Endothelial cell of umbilical vein (primary cell): ENCODE data around the gene ZBTB34. TPM values are rescaled to one million over a fixed set of nuclear protein-coding genes. Genes with fewer than 3 reads are reported as not detected.

Experiments
- BruUV-seq: library from RNA; stranded (reverse); fragments of 400-500 nt; replicated peaks from 2 replicates; lab custom pipeline; 2021; lab: Mats Ljungman, UMichigan
- CTCF ChIA-PET: fragments of 300-600, 350-600 bp; sonication (Branson Sonifier 250); formaldehyde crosslinking; loops from one replicate; lab custom pipeline; 2021; ENCODE audit warnings: antibody characterized with exemption, inconsistent platforms; lab: Charles Lee
- POLR2A ChIA-PET: fragments of 300-600, 350-600 bp; sonication (Branson Sonifier 250); formaldehyde crosslinking; loops from one replicate; lab custom pipeline; 2021; ENCODE audit warnings: antibody characterized with exemption, inconsistent platforms; lab: Charles Lee
- DNase-seq: peaks from one replicate; pipeline ENCODE4 v3.0.0-alpha.2; 2011; ENCODE audit warnings: low read depth, low spot score
- FAIRE-seq: peaks from 2 replicates; lab custom pipeline; 2011; peaks lifted over from hg19 to GRCh38; lab: Jason Lieb, UNC
- H2AFZ ChIP-seq: 2 replicates; pipeline ENCODE4 v1.6.0; 2012; ENCODE audit warnings: low read depth, low read length, control low read depth, inconsistent platforms
- H3K27ac ChIP-seq: 2 replicates; pipeline ENCODE4 v1.5.1; 2011; ENCODE audit warnings: low read depth, mild to moderate bottlenecking, control low read depth, low read length, moderate library complexity; ENCODE audit not compliant: insufficient read depth
- H3K27me3 ChIP-seq, 2 experiments: 2 replicates each; pipeline versions ENCODE4 v1.6.0 to v1.6.1; 2011; ENCODE audit warnings: low read length in 2 of 2, mixed read lengths in 1 of 2; ENCODE audit not compliant: control insufficient read depth in 2 of 2, insufficient read depth in 2 of 2
- H3K36me3 ChIP-seq, 2 experiments: 2 replicates in 1 of 2; 3 replicates in 1 of 2; pipeline ENCODE4 v1.5.1; 2011; ENCODE audit warnings: low read length in 2 of 2, mild to moderate bottlenecking in 1 of 2, moderate library complexity in 1 of 2; ENCODE audit not compliant: control insufficient read depth in 2 of 2, insufficient read depth in 2 of 2; ENCODE audit errors: extremely low read depth in 1 of 2
- H3K4me1 ChIP-seq: 3 replicates; pipeline ENCODE4 v1.5.1; 2011; ENCODE audit warnings: mild to moderate bottlenecking, low read length; ENCODE audit not compliant: control insufficient read depth, insufficient read depth; ENCODE audit errors: extremely low read depth
- H3K4me2 ChIP-seq: 2 replicates; pipeline ENCODE4 v1.6.1; 2011; ENCODE audit warnings: low read length, control low read depth, mixed read lengths; ENCODE audit not compliant: insufficient read depth
- H3K4me3 ChIP-seq, 3 experiments: fragments of 200-600 bp in 1 of 3; sonication (generic), shearing (Covaris generic) in 1 of 3; replicated peaks in 1 of 3; 2 replicates each; pipeline ENCODE4 v1.5.1; 2011 to 2016; ENCODE audit warnings: control low read depth in 3 of 3, low read length in 3 of 3, mild to moderate bottlenecking in 2 of 3, inconsistent platforms in 1 of 3, low read depth in 1 of 3, moderate library complexity in 1 of 3; ENCODE audit not compliant: insufficient read depth in 1 of 3
- H3K79me2 ChIP-seq: 2 replicates; pipeline ENCODE4 v1.6.0; 2012; ENCODE audit warnings: low read length, inconsistent platforms; ENCODE audit not compliant: control insufficient read depth, insufficient read depth
- H3K9ac ChIP-seq: replicated peaks from 2 replicates; pipeline ENCODE3; 2011; ENCODE audit warnings: low read length, control low read depth; ENCODE audit not compliant: insufficient read depth; ENCODE audit errors: extremely low read depth
- H3K9me1 ChIP-seq: replicated peaks from 3 replicates; pipeline ENCODE4 v1.6.0; 2011; ENCODE audit warnings: mild to moderate bottlenecking, low read length; ENCODE audit not compliant: control insufficient read depth, insufficient read depth; ENCODE audit errors: extremely low read depth
- H3K9me3 ChIP-seq: replicated peaks from 2 replicates; pipeline ENCODE4 v1.5.1; 2012; ENCODE audit warnings: low read length, inconsistent platforms; ENCODE audit not compliant: control insufficient read depth, insufficient read depth
- H4K20me1 ChIP-seq: replicated peaks from 2 replicates; pipeline ENCODE3; 2011; ENCODE audit warnings: mild to moderate bottlenecking, low read length; ENCODE audit not compliant: control insufficient read depth, insufficient read depth; ENCODE audit errors: extremely low read depth
- EZH2 ChIP-seq: IDR thresholded peaks from 2 replicates; pipeline ENCODE4 v1.6.1; 2012; ENCODE audit warnings: borderline replicate concordance, low read depth, mild to moderate bottlenecking, moderate library complexity, low read length, inconsistent platforms; ENCODE audit not compliant: severe bottlenecking
- FOS ChIP-seq: IDR thresholded peaks from 2 replicates; pipeline ENCODE4 v1.6.1; 2011; ENCODE audit warnings: mild to moderate bottlenecking, low read length, moderate library complexity, borderline replicate concordance; ENCODE audit not compliant: insufficient read depth
- GATA2 ChIP-seq: IDR thresholded peaks from 2 replicates; pipeline ENCODE4 v1.7.0; 2011; ENCODE audit warnings: low read depth, mild to moderate bottlenecking, moderate library complexity, mixed read lengths, low read length; ENCODE audit not compliant: insufficient read length, insufficient read depth
- JUN ChIP-seq: IDR thresholded peaks from 2 replicates; pipeline ENCODE4 v1.6.1; 2011; ENCODE audit warnings: borderline replicate concordance, low read depth; ENCODE audit not compliant: insufficient read length, insufficient read depth
- MAX ChIP-seq: IDR thresholded peaks from 2 replicates; pipeline ENCODE4 v1.6.1; 2011; ENCODE audit not compliant: insufficient read depth, insufficient read length
- MYC ChIP-seq: IDR thresholded peaks from one replicate; pipeline ENCODE4 v1.6.1; 2011; ENCODE audit warnings: mild to moderate bottlenecking, low read depth, low read length
- POLR2A ChIP-seq: IDR thresholded peaks from 2 replicates; pipeline ENCODE4 v1.6.1; 2012; ENCODE audit warnings: low read depth, mild to moderate bottlenecking, control low read depth, low read length
- POLR2AphosphoS5 ChIP-seq: IDR thresholded peaks from 2 replicates; pipeline ENCODE4 v1.6.1; 2012; ENCODE audit warnings: low read depth, mild to moderate bottlenecking, control low read depth, low read length, moderate library complexity; ENCODE audit not compliant: insufficient read depth
- dilution Hi-C: fragments of 300-500 bp; cut with MboI; formaldehyde crosslinking; loops from one replicate; pipeline ENCODE4 v1.15.0; 2019; ENCODE audit warnings: low sequenced_read_pairs; ENCODE audit not compliant: extremely low pct_ligation_motif_present
- intact Hi-C: fragments of 100-400 bp; cut with micrococcal nuclease; formaldehyde crosslinking; loops from one replicate; pipeline ENCODE4 v1.10.0; 2022
- polyA plus RNA-seq, 4 experiments: library from polyadenylated mRNA; depleted of rRNA in 3 of 4; stranded (reverse) in 3 of 4; unstranded in 1 of 4; fragments of >200 nt; gene quantifications; 2 replicates each; pipeline versions ENCODE4 v1.2.1 to v1.2.3, GENCODE V29; 2011 to 2012; ENCODE audit warnings: missing spikeins in 1 of 4
- total RNA-seq: library from RNA; stranded (reverse); gene quantifications from 2 replicates; pipeline ENCODE4 v1.2.3, GENCODE V29; 2021
- TF ChIP-seq, protein P1 (sequence below), 2 donors: IDR thresholded peaks; 1 replicate in 1 of 2; 2 replicates in 1 of 2; pipeline ENCODE4 v1.5.1; 2011; ENCODE audit warnings: low read length in 2 of 2, mild to moderate bottlenecking in 2 of 2, moderate library complexity in 2 of 2, control low read depth in 1 of 2, inconsistent platforms in 1 of 2, low read depth in 1 of 2; ENCODE audit not compliant: insufficient read depth in 1 of 2; ENCODE audit errors: extremely low read depth in 1 of 2

Gene ZBTB34
- total and polyA plus RNA-seq, 2 donors (not counting 3 experiments of a cell fraction or from before 2014, with no cell fraction given): 4.0 to 9.6 TPM

- H3K4me3 ChIP-seq: no peak overlapping the region
- H3K9me1 ChIP-seq: no peaks in the 10 kb centered on the region
- H3K79me2 ChIP-seq: peaks cover 15% of the 10 kb centered on the region
- DNase-seq: no peak
- no peak overlapping the region for H3K4me2 ChIP-seq
- FAIRE-seq: no peak
- no TSS peak for BruUV-seq
- no peaks in the 10 kb centered on the region for H3K27me3 ChIP-seq
- TF ChIP-seq FOS (no peak), JUN (no peak), GATA2 (no peak), MYC (no peak), POLR2AphosphoS5 (no peak), MAX (no peak), EZH2 (no peak), POLR2A (no peak)
- TF ChIP-seq, protein P1, sequence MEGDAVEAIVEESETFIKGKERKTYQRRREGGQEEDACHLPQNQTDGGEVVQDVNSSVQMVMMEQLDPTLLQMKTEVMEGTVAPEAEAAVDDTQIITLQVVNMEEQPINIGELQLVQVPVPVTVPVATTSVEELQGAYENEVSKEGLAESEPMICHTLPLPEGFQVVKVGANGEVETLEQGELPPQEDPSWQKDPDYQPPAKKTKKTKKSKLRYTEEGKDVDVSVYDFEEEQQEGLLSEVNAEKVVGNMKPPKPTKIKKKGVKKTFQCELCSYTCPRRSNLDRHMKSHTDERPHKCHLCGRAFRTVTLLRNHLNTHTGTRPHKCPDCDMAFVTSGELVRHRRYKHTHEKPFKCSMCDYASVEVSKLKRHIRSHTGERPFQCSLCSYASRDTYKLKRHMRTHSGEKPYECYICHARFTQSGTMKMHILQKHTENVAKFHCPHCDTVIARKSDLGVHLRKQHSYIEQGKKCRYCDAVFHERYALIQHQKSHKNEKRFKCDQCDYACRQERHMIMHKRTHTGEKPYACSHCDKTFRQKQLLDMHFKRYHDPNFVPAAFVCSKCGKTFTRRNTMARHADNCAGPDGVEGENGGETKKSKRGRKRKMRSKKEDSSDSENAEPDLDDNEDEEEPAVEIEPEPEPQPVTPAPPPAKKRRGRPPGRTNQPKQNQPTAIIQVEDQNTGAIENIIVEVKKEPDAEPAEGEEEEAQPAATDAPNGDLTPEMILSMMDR (IDR thresholded peaks at IDR 0.05; ENCODE audit: extremely low read depth in 1 of 2, insufficient read depth in 1 of 2, low read depth in 1 of 2, low read length in 2 of 2): no peak
- ChIA-PET CTCF (no interaction called here), POLR2A (no interaction called here)
- H4K20me1 ChIP-seq: no peaks in the 10 kb centered on the region
- H3K4me1 ChIP-seq: no peaks in the 10 kb centered on the region
- H3K9me3 ChIP-seq: no peaks in the 10 kb centered on the region
- no peak overlapping the region for H2AFZ ChIP-seq
- intact Hi-C loops (no loop called here), dilution Hi-C loops (no loop called here)
- no peak overlapping the region for H3K27ac ChIP-seq
- H3K36me3 ChIP-seq: peaks cover 10 to 12% of the 10 kb centered on the region in 2 experiments
- no peak overlapping the region for H3K9ac ChIP-seq
Measured at GRCh38 chr9:126877418-126877817, 17.0 kb downstream of the ZBTB34 start.
